GM23248 (cell line): Measurements from ENCODE around the gene RTN4IP1. TPM values are rescaled to one million over a fixed set of nuclear protein-coding genes. Genes with fewer than 3 reads are reported as not detected.
A peak's percentile ranks its signal among the peaks of the same experiment; 100 is the strongest.

ENCODE experiments used
- DNase-seq: peaks from one replicate; pipeline ENCODE4 v3.0.0-alpha.2; 2015
- H2AFZ ChIP-seq: fragments of 200-600 bp; sonication (generic); 2 replicates; pipeline ENCODE4 v1.6.1; 2016; ENCODE audit warnings: antibody characterized with exemption
- H3F3A ChIP-seq: fragments of 200-600 bp; sonication (generic); 2 replicates; pipeline ENCODE4 v1.6.1; 2016; ENCODE audit warnings: mild to moderate bottlenecking, antibody characterized with exemption, mixed run types; ENCODE audit not compliant: insufficient read depth
- H3K27ac ChIP-seq: fragments of 200-600 bp; sonication (generic); 2 replicates; pipeline ENCODE4 v1.5.1; 2016; ENCODE audit warnings: mild to moderate bottlenecking
- H3K27me3 ChIP-seq: fragments of 200-600 bp; sonication (generic); replicated peaks from 2 replicates; pipeline ENCODE4 v1.6.1; 2016; ENCODE audit warnings: mild to moderate bottlenecking; ENCODE audit not compliant: insufficient read depth
- H3K36me3 ChIP-seq: fragments of 200-600 bp; sonication (generic); 2 replicates; pipeline ENCODE4 v1.6.1; 2016; ENCODE audit warnings: low read depth, mild to moderate bottlenecking
- H3K4me1 ChIP-seq: fragments of 200-600 bp; sonication (generic); 2 replicates; pipeline ENCODE4 v1.6.1; 2016; ENCODE audit warnings: mild to moderate bottlenecking; ENCODE audit not compliant: insufficient read depth
- H3K4me2 ChIP-seq: fragments of 200-600 bp; sonication (generic); one replicate; pipeline ENCODE4 v1.6.1; 2016; ENCODE audit warnings: mild to moderate bottlenecking; ENCODE audit not compliant: unreplicated experiment
- H3K4me3 ChIP-seq: fragments of 200-600 bp; sonication (generic); 2 replicates; pipeline ENCODE4 v1.5.1; 2016; ENCODE audit warnings: mild to moderate bottlenecking
- H3K79me2 ChIP-seq: fragments of 200-600 bp; sonication (generic); 2 replicates; pipeline ENCODE4 v1.6.1; 2016; ENCODE audit warnings: mild to moderate bottlenecking; ENCODE audit not compliant: insufficient read depth
- H3K9ac ChIP-seq: fragments of 200-600 bp; sonication (generic); 2 replicates; pipeline ENCODE4 v1.6.1; 2016; ENCODE audit warnings: mild to moderate bottlenecking
- H3K9me2 ChIP-seq: fragments of 200-600 bp; sonication (generic); 2 replicates; pipeline ENCODE4 v1.6.1; 2016; ENCODE audit warnings: mixed run types, mild to moderate bottlenecking, moderate library complexity; ENCODE audit not compliant: insufficient read depth
- H3K9me3 ChIP-seq: fragments of 200-600 bp; sonication (generic); one replicate; pipeline ENCODE4 v1.6.1; 2017; ENCODE audit warnings: low read depth
- H4K20me1 ChIP-seq: fragments of 200-600 bp; sonication (generic); 2 replicates; pipeline ENCODE4 v1.6.0; 2016; ENCODE audit not compliant: insufficient read depth
- EZH2 ChIP-seq: fragments of 200-600 bp; sonication (generic); IDR thresholded peaks from 2 replicates; pipeline ENCODE4 v1.6.1; 2018; ENCODE audit warnings: antibody characterized with exemption, mild to moderate bottlenecking; ENCODE audit not compliant: insufficient read depth, poor library complexity, severe bottlenecking
- EZH2phosphoT487 ChIP-seq: fragments of 200-600 bp; sonication (generic); IDR thresholded peaks from 2 replicates; pipeline ENCODE4 v1.6.1; 2018; ENCODE audit warnings: antibody characterized with exemption, moderate library complexity, mild to moderate bottlenecking, low read depth; ENCODE audit not compliant: insufficient read depth
- WGBS, 2 experiments: methylation state at CpG; one replicate each; pipeline ENCODE4 v1.1.6; 2015 to 2017; ENCODE audit warnings: low lambda C conversion rate in 2 of 2, low coverage in 1 of 2; ENCODE audit errors: missing lambda C conversion rate in 2 of 2; 5-methylcytosine and 5-hydroxymethylcytosine counted together
- in situ Hi-C: fragments of 300-500 bp; cut with MboI; formaldehyde crosslinking; loops from 2 replicates; pipeline ENCODE4 v1.15.0; 2020
- polyA plus RNA-seq: library from polyadenylated mRNA; unstranded; fragments of >200 nt; fragmentation: Nextera tagmentation; extraction: Ambion mirVana; gene quantifications from 2 replicates; pipeline ENCODE4 v1.2.1, GENCODE V29; 2016
- total RNA-seq: library from RNA; depleted of rRNA; stranded (reverse); fragments of >200 nt; shearing (Covaris generic); gene quantifications from 2 replicates; pipeline ENCODE4 v1.2.3, GENCODE V29; 2014

The RTN4IP1 gene
- total and polyA plus RNA-seq, 2 experiments from 2014 or later, result 5.3 to 8.0 TPM

GRCh38 chr6:106536357-106536756, 92.9 kb downstream of the RTN4IP1 start:
- Histone ChIP-seq H3K27ac (no peak overlapping the region), H3K4me1 (peaks cover 36% of the 10 kb centered on the region), H3K36me3 (no peaks in the 10 kb centered on the region), H3K4me2 (no peak overlapping the region), H3K27me3 (no peaks in the 10 kb centered on the region), H3F3A (peaks cover 14% of the 10 kb centered on the region; the same call in 1 of the 2 replicates), H3K4me3 (no peak overlapping the region), H2AFZ (no peak overlapping the region), H4K20me1 (no peaks in the 10 kb centered on the region), H3K9me3 (no peaks in the 10 kb centered on the region), H3K79me2 (no peaks in the 10 kb centered on the region), H3K9ac (no peak overlapping the region), H3K9me2 (0 out of 2 replicates have a peak, but pooled peaks cover 4% of the 10 kb centered on the region)
- no peak for DNase-seq
- TF ChIP-seq EZH2phosphoT487 (no peak), EZH2 (no peak)
- 94 to 98% methylated on average over 1 of the region's 1 CpG for WGBS, 2 experiments
- in situ Hi-C loops, result no loop called here

- H2AFZ ChIP-seq, result no peak overlapping the region
- H3K36me3 ChIP-seq, result no peaks in the 10 kb centered on the region
- 96 to 98% methylated on average over 2 of the region's 2 CpGs for WGBS, 2 experiments
- no peak for DNase-seq
- H3K9me2 ChIP-seq, result 0 out of 2 replicates have a peak, but pooled peaks cover 4% of the 10 kb centered on the region
- no peak overlapping the region for H3K4me3 ChIP-seq
- no peaks in the 10 kb centered on the region for H3K79me2 ChIP-seq
- H3K9ac ChIP-seq, result no peak overlapping the region
- peak overlapping the region; percentile 6 for H3K4me2 ChIP-seq
- H3K9me3 ChIP-seq, result no peaks in the 10 kb centered on the region
- peaks cover 38% of the 10 kb centered on the region for H3K4me1 ChIP-seq
- H3K27me3 ChIP-seq, result no peaks in the 10 kb centered on the region
- H3K27ac ChIP-seq, result no peak overlapping the region
- TF ChIP-seq EZH2 (no peak), EZH2phosphoT487 (no peak)
- in situ Hi-C loops, result no loop called here
- peaks cover 25% of the 10 kb centered on the region; the same call in 1 of the 2 replicates for H3F3A ChIP-seq
- no peaks in the 10 kb centered on the region for H4K20me1 ChIP-seq
These were observed 94.3 kb downstream of the RTN4IP1 start for GRCh38 chr6:106535012-106535411.

GRCh38 chr6:106534564-106534982, 94.7 kb downstream of the RTN4IP1 start:
- in situ Hi-C loops, result no loop called here
- peak; percentile 13 for DNase-seq
- H3K9me2 ChIP-seq, result 0 out of 2 replicates have a peak, but pooled peaks cover 4% of the 10 kb centered on the region
- TF ChIP-seq EZH2phosphoT487 (no peak), EZH2 (no peak)
- no peak overlapping the region for H3K4me3 ChIP-seq
- no peaks in the 10 kb centered on the region for H3K27me3 ChIP-seq
- no peaks in the 10 kb centered on the region for H4K20me1 ChIP-seq
- H3K27ac ChIP-seq, result no peak overlapping the region
- H2AFZ ChIP-seq, result no peak overlapping the region
- WGBS, 2 experiments, result 46 to 86% methylated on average over 1 to 2 of the region's 2 CpGs
- no peaks in the 10 kb centered on the region for H3K9me3 ChIP-seq
- H3F3A ChIP-seq, result peaks cover 29% of the 10 kb centered on the region; the same call in 1 of the 2 replicates
- H3K36me3 ChIP-seq, result no peaks in the 10 kb centered on the region
- H3K4me2 ChIP-seq, result peak overlapping the region; percentile 6
- H3K9ac ChIP-seq, result no peak overlapping the region
- H3K79me2 ChIP-seq, result no peaks in the 10 kb centered on the region
- H3K4me1 ChIP-seq, result peaks cover 42% of the 10 kb centered on the region

DNA sequence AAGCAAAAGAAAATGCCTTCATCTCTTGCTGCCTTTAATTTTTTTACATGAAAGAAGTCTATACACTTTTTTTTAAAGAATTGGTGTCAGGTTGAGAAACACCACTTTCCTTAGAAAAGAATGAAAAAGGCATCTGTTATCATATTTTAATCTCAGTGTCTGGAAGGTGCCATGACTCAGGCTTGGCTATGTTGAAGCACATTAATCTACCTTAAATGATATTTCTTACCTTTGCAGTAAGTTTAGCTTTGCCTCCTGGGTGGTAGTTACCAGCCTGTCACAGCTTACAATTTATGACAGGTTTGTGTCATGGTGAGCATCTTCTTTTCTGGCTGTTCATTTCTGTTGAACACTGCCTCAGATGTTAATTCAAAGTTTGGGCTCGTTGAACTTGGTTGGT, 95.3 kb downstream of the RTN4IP1 start:
- Histone ChIP-seq H3K4me1 (peaks cover 48% of the 10 kb centered on the region), H3K4me2 (peak overlapping the region; percentile 6), H3K4me3 (no peak overlapping the region), H4K20me1 (no peaks in the 10 kb centered on the region), H3K79me2 (no peaks in the 10 kb centered on the region), H3K27me3 (no peaks in the 10 kb centered on the region), H3K9me3 (no peaks in the 10 kb centered on the region), H3K9ac (no peak overlapping the region), H3K9me2 (0 out of 2 replicates have a peak, but pooled peaks cover 4% of the 10 kb centered on the region), H2AFZ (no peak overlapping the region), H3K27ac (no peak overlapping the region), H3F3A (peaks cover 35% of the 10 kb centered on the region; the same call in 1 of the 2 replicates), H3K36me3 (no peaks in the 10 kb centered on the region)
- in situ Hi-C loops, result no loop called here
- no peak for DNase-seq
- TF ChIP-seq EZH2phosphoT487 (no peak), EZH2 (no peak)
- WGBS, 2 experiments, result 39 to 50% methylated on average over 1 of the region's 1 CpG
